Activated CD4-positive, alpha-beta T cell treated with anti-CD3 and anti-CD28 coated beads, Interleukin-2, Interleukin-4, amounts not matched to agents 100 ng/mL and 50 ng/mL, durations not matched to agents 16 hours and 8 hours (primary cell): ENCODE measurements around the gene CCSER2.
"Not testable (repeated sequence)": the region's sequence is repeated elsewhere in the genome, so short reads cannot be mapped to it uniquely, and the experiment has no call there.

ENCODE experiments used
- DNase-seq: peaks from one replicate; pipeline ENCODE4 v3.0.0-alpha.2; 2020; ENCODE audit warnings: low spot score

CCSER2 gene

GRCh38 chr10:84397735-84398144 is 69.4 kb downstream of the CCSER2 start:
- DNase-seq: no peak

GRCh38 chr10:84398696-84399095 is 70.3 kb downstream of the CCSER2 start:
- no peak for DNase-seq

- no peak for DNase-seq
Observed at GRCh38 chr10:84401854-84402611, 73.6 kb downstream of the CCSER2 start.

GRCh38 chr10:84404783-84405182 is 76.4 kb downstream of the CCSER2 start:
- no peak for DNase-seq

GRCh38 chr10:84405662-84406061 is 77.3 kb downstream of the CCSER2 start:
- DNase-seq: peak; percentile 20

GRCh38 chr10:84406561-84406960 is 78.2 kb downstream of the CCSER2 start:
- DNase-seq: no peak

- no peak for DNase-seq
Observed at GRCh38 chr10:84407388-84408049, 79.1 kb downstream of the CCSER2 start.

- DNase-seq: no peak
Observed at GRCh38 chr10:84412482-84412881, 84.1 kb downstream of the CCSER2 start.

- DNase-seq: not testable (repeated sequence)
Observed at GRCh38 chr10:84414110-84414509, 85.7 kb downstream of the CCSER2 start.

- DNase-seq: no peak
Observed at GRCh38 chr10:84415539-84416244, 87.3 kb downstream of the CCSER2 start.

- DNase-seq: no peak
Observed at GRCh38 chr10:84416245-84416555, 87.8 kb downstream of the CCSER2 start.

GRCh38 chr10:84423719-84424118 is 95.3 kb downstream of the CCSER2 start:
- DNase-seq: no peak

GRCh38 chr10:84424731-84425167 is 96.4 kb downstream of the CCSER2 start:
- peak; percentile 27 for DNase-seq

GRCh38 chr10:84427903-84428650 is 99.7 kb downstream of the CCSER2 start:
- DNase-seq: no peak

- DNase-seq: no peak
Observed at GRCh38 chr10:84428711-84429110, 100.3 kb downstream of the CCSER2 start.

GRCh38 chr10:84429926-84430520 is 101.6 kb downstream of the CCSER2 start:
- peak; percentile 64 for DNase-seq

GRCh38 chr10:84432891-84433290 is 104.5 kb downstream of the CCSER2 start:
- DNase-seq: no peak

- no peak for DNase-seq
Observed at GRCh38 chr10:84440781-84441180, 112.4 kb downstream of the CCSER2 start.

GRCh38 chr10:84447701-84448400 is 119.5 kb downstream of the CCSER2 start:
- no peak for DNase-seq

GRCh38 chr10:84449351-84449750 is 121.0 kb downstream of the CCSER2 start:
- not testable (repeated sequence) for DNase-seq

- no peak for DNase-seq
Observed at GRCh38 chr10:84452003-84452402, 123.6 kb downstream of the CCSER2 start.
